DMS 273 treated with DMSO at 0.1 percent for 48 hours (cell line): ENCODE measurements around the gene SSBP4.

Experiments
- DNase-seq: peaks from one replicate; lab custom pipeline; 2025; lab: John Stamatoyannopoulos, UW

SSBP4 gene

GRCh38 chr19:18433735-18434398, 14.7 kb downstream of the SSBP4 start:
- no peak for DNase-seq

GRCh38 chr19:18434411-18435175, 15.4 kb downstream of the SSBP4 start:
- DNase-seq = no peak

- no peak for DNase-seq
These were observed 16.1 kb downstream of the SSBP4 start for GRCh38 chr19:18435178-18435841.

- DNase-seq = no peak
These were observed 16.9 kb downstream of the SSBP4 start for GRCh38 chr19:18435842-18436670.

- no peak for DNase-seq
These were observed 17.7 kb downstream of the SSBP4 start for GRCh38 chr19:18436671-18437490.

GRCh38 chr19:18437491-18438330, 18.5 kb downstream of the SSBP4 start, which contains the start of gene ISYNA1:
Gene ISYNA1 (minus strand): TSS chr19:18438133. CDS start chr19:18437979, 154 bp downstream.
- DNase-seq = no peak

- DNase-seq = peak; percentile 30
These were observed 19.3 kb downstream of the SSBP4 start for GRCh38 chr19:18438331-18439024.

- no peak for DNase-seq
These were observed 20.1 kb downstream of the SSBP4 start for GRCh38 chr19:18439025-18439909.

- DNase-seq = no peak
These were observed 20.7 kb downstream of the SSBP4 start for GRCh38 chr19:18439910-18440237.

- no peak for DNase-seq
These were observed 21.2 kb downstream of the SSBP4 start for GRCh38 chr19:18440415-18440877.

- no peak for DNase-seq
These were observed 22.0 kb downstream of the SSBP4 start for GRCh38 chr19:18440936-18441803.

GRCh38 chr19:18441804-18442788, 22.9 kb downstream of the SSBP4 start:
- DNase-seq = no peak

GRCh38 chr19:18442941-18443340, 23.7 kb downstream of the SSBP4 start:
- DNase-seq = no peak

GRCh38 chr19:18443406-18443805, 24.2 kb downstream of the SSBP4 start:
- no peak for DNase-seq

GRCh38 chr19:18443831-18444230, 24.6 kb downstream of the SSBP4 start:
- no peak for DNase-seq

GRCh38 chr19:18444513-18444912, 25.3 kb downstream of the SSBP4 start:
- no peak for DNase-seq
